ENCODE data around the gene SLC46A3.

SLC46A3 gene

DNA sequence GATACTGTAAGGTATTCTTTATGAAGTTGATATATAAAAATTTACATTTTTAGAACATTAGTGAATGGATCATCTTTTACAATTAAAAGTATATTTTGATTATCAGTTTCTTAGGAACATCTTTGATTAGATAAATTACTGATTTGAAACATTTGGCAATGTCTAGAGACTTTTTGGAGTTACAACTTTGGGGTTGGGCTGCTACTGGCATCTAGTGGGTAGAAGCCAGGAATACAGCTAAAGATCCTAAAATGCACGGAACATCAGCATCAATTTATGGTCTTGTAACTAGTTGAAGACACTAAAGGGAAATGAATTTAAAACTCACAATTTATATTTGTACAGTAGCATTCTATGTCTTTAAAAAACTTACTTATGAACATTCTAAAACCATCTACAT, 40.0 kb downstream of the SLC46A3 start:
- DNase-seq: no peak

DNA sequence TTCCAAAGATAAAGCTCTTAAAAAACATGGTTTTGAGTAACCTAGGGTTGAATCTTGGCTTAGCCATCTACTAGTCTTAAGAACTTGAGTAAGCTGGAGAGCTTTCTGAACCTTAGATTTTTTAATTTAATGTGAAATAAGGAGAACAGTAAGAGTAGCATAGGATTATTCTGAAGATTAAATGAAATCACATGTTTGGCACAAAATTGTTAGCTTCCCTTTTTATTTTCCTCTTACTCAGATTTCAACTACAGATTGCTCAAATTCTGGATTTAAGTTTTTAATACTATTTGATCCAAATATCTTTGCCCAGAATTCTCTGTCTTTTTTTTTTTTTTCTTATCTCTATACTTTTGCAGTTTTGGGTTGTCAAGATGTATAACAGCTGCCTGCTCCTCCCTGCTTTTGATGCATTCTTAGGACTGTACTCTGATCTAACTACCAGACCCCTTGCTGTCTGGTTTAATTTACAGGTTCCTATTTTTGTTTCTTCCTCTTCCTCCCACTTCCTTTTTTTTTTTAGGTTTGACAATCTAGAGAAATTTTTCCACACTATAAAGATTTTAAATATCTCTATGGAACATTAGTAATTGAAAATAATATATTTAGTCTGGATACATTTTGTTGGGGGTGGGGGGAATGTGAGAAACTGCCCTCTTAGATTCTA, 47.5 kb downstream of the SLC46A3 start:
- DNase-seq: no peak

DNA sequence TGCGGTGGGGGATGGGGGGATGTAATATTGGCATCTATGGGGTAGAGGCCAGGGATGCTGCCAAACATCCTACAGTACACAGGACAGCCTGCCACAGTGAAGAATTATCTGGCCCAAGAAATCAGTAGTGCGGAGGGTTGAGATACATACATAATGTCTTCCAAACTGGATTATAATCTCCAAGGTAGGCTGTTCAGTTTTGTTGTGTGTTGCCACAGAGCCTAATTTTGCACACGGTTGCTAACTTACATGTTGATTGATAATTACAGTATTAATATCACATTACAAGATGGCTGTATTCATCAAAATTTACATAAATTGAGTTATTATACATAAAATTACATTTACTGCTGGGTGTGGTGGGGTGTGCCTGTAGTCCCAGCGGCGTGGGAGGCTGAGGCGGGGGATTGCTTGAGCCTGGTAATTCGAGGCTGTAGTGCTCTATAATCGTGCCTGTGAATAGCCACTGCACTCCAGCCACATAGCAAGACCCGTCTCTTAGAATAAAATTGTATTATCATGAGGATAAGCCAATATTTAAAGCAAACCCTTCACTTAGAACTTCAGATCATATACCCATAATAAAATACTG, 51.8 kb downstream of the SLC46A3 start:
- no peak for DNase-seq

DNA sequence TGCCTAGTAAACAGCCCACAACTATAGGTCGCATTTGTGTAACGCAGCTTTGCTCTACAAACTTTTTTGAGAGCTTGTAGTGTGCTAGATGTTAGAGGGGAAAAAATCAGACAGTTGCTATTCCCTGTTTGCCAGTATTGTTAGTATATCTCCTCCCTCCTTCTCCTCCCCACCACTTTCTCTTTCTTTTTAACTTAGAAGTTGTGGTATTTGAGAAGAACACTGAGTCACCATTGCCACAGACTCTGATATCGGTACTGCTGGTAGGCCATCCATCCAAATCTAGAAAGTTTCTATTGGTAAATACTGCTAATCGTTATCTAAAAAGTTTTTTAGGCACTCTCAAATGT, 59.2 kb downstream of the SLC46A3 start:
- no peak for DNase-seq

DNA sequence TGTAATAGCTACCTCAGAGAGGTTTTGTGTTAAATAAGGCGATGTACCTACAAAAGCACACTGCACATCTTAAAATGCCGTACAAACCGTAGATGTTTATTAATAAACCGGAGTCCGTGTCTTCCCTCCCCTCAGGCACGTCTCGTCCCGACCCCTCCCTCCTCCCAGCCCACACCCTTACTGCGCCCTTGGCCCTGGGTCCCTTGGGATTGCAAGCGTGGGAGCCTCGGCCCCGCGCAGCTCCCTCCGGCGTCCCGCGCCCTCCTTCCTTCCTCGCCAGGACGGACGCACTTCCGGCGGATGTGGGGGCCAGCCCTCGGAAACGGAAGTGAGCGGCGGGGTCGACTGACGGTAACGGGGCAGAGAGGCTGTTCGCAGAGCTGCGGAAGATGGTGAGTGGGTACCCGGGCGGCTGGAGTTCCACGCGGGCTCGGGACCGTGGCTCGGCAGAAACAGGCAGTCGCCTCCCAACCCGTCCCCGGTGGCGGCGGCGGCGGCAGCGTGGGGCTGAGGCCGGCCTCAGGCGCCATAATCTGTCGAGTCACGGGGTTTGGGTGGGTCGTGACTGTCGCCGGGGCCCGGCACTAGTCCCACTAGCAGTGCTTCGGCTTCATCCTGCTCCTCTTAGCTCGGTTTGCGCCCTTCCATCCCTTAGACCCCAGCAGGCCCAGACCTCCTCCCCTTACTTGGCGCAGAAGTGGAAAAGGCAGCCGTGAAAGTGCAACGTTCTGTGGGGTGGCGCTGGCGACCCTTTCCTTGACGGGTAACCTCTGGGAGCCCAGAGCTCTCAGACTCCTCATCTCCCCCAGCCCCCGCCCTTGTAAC, 59.8 kb downstream of the SLC46A3 start, which contains the start of gene POMP:
TSS of gene POMP (plus strand) at position 335 of the 825 bp plus-strand sequence. CDS start at position 390, 55 bp downstream.
- peak; percentile 86 for DNase-seq

DNA sequence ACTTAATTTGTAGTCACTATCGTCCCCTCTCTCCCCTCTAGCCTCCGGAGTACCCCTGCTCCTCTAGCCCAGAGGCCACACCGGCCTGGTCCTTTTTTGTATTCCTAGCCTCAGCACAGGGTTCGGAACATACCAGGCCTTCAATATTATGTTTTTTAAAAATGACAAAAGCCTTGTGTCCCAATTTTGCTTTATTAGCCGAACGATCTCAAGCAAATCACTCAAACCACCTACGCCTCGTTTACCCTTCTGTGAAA, 60.3 kb downstream of the SLC46A3 start:
- DNase-seq: no peak

DNA sequence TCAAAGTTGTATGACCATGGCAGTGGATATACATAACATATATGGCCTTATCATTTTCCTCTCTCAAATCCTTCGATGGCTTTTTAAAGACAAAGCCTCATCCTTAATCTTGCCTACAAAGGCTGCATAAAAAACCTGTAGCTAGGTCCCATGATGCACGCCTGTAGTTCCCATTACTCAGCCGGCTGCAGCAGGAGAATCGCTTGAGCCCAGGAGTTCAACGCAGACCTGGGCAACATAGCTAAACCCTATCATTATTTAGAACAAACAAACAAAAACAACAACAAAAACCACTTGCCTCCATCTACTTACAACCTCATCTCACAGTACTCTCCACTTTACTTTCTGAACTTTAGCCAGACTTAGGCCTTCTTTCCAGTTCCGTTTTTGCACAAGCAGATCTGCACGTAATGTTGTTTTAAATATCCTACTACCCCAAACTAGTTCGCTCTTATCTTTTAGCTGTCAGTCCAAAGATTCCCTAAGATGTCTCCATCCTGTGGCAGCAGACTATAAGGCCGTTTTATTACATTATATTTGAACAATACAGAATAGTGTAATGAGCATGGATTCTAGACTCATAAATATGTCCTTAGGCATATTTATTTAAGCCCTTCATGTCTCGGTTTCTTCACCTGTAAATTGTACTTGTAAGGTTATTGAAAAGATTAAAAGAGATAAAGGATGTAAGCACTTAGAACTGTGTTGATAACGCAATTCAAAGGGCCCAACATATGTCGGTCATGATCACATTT, 60.8 kb downstream of the SLC46A3 start:
- no peak for DNase-seq

DNA sequence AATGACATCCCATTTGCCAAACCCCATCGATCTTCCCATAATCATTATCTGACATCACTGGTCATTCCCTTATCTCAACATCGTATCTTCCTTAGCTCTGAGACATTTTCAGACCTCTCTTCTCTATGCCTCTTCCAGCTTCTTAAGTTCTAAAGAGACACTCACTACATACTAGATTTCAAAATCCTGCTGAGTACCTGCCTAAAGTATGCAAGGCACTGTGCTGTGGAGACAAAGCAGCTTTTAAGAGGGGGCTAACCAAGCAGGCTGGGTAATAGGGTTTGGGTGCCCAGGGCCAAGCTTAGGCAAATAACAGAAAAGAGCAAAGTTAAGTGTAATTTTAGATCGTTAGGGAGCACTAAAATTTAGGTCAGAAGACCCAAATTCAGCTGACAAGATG, 63.2 kb downstream of the SLC46A3 start:
- DNase-seq: no peak

DNA sequence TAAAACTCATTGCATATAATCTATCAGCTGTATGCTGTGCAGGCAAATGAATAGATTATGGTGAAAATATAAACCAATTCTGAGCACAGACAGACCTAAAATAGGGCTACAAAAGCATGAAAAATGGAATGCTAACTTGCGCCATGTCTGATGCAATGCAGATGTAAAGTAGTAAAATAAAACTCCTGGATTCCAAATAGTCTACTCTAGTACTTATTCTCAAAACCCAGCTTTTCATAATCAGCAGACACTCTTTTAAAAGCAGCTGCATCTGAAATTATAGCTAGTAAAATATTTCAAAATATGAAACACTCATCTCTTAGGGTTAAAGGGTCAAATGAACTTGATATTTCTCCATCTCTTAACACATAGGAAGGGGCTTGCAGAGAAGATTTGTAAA, 64.5 kb downstream of the SLC46A3 start:
- no peak for DNase-seq

DNA sequence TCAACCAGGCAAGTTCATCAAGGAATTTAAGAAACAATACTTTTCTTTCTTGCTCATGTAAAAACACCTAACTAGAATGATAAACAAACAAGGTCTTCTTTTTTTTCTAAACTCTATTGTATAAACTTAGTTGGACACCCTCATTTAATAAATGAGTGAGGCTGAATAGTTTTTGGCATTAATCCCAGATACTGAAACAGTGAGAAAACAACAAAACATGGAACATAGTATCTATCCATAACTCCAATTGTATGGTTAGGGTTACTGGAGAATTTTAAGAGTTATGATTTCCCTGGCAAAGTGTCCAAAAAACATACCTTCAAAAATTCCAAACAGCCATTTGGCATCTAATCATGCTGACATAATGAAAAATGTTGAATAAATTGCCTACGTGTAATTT, 65.7 kb downstream of the SLC46A3 start:
- no peak for DNase-seq

DNA sequence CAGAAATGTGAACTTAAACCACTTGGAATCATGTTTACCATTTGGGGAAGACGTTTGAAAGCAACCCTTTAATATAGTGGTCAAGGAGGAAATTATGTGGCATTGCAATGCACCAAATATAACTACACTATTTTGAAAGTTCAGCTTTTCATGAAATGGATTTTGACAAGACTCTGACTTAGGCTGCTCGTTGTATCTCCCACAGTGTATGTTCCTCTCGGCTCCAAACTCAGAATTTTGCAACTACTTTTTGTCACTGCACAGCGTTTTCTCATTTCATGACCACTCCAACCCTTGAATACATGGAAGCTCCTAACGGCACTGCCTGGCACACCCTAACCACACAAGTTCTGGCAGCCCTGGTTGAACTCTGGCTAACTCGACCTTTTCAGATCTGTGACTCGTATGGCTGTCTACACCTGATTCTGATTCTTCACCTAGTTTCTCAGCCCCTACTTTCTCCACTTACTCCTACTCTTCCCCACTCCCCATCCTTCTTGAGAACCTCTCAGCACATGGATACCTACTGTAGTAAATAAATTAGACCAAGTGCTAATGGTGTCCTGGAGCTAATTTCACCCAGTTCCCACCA, 66.9 kb downstream of the SLC46A3 start:
- no peak for DNase-seq

DNA sequence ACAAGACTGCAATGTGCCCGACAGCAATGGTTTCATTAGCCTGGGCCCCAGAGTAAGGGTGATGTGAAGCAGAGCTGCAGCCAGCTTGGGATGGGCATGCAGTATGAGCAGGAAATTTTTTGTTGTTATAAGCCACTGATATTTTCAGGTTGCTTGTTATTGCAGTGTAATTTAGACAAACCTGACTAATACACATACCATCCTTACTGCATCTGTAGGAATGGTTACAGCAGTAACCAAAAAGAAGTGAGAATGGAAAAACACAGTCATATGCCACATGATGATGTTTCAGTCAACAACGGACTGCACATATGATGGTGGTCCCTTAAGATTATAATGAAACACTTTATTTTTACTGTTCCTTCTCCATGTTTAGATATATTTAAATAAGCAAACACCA, 68.5 kb downstream of the SLC46A3 start:
- DNase-seq: no peak

All from stimulated activated CD4-positive, alpha-beta T cell treated with anti-CD3 and anti-CD28 coated beads, Interleukin-12 subunit alpha, Interleukin-12 subunit beta, amount 100 ng/mL, for 4 hours (primary cell).